GM23338 (cell line): ENCODE measurements around the gene FCGR1A. TPM values are rescaled to one million over a fixed set of nuclear protein-coding genes. Genes with fewer than 3 reads are reported as not detected.
"Not testable (repeated sequence)": the region's sequence is repeated elsewhere in the genome, so short reads cannot be mapped to it uniquely, and the experiment has no call there.

ENCODE experiments used
- ATAC-seq: fragments of 200-7000 bp; cut with Tn5 transposase; 3 replicates; pipeline ENCODE4 v1.9.1; 2020
- DNase-seq: peaks from one replicate; pipeline ENCODE4 v3.0.0-alpha.2; 2015; ENCODE audit warnings: low spot score
- H2AFZ ChIP-seq: fragments of 200-600 bp; sonication (generic); 2 replicates; pipeline ENCODE4 v1.8.0; 2016; ENCODE audit warnings: antibody characterized with exemption, mild to moderate bottlenecking, moderate library complexity
- H3F3A ChIP-seq: fragments of 200-600 bp; sonication (generic); replicated peaks from 2 replicates; pipeline ENCODE4 v1.8.0; 2017; ENCODE audit warnings: antibody characterized with exemption, mixed run types, low read depth
- H3K27ac ChIP-seq: fragments of 200-600 bp; sonication (generic); 2 replicates; pipeline ENCODE4 v1.6.1; 2016; ENCODE audit warnings: low read depth
- H3K27me3 ChIP-seq: fragments of 200-600 bp; sonication (generic); 2 replicates; pipeline ENCODE4 v1.8.0; 2016; ENCODE audit warnings: mild to moderate bottlenecking, mixed run types, moderate library complexity; ENCODE audit not compliant: insufficient read depth
- H3K36me3 ChIP-seq: fragments of 200-600 bp; sonication (generic); 2 replicates; pipeline ENCODE4 v1.8.0; 2016; ENCODE audit warnings: mild to moderate bottlenecking; ENCODE audit not compliant: insufficient read depth
- H3K4me1 ChIP-seq: fragments of 200-600 bp; sonication (generic); 2 replicates; pipeline ENCODE4 v1.8.0; 2016; ENCODE audit warnings: mild to moderate bottlenecking, moderate library complexity; ENCODE audit not compliant: insufficient read depth
- H3K4me2 ChIP-seq: fragments of 200-600 bp; sonication (generic); 2 replicates; pipeline ENCODE4 v1.7.1; 2017; ENCODE audit warnings: mixed run types
- H3K4me3 ChIP-seq: fragments of 200-600 bp; sonication (generic); 2 replicates; pipeline ENCODE4 v1.6.1; 2016; ENCODE audit warnings: mixed run types
- H3K79me2 ChIP-seq: fragments of 200-600 bp; sonication (generic); replicated peaks from 2 replicates; pipeline ENCODE4 v1.8.0; 2017; ENCODE audit warnings: mild to moderate bottlenecking; ENCODE audit not compliant: insufficient read depth
- H3K9me2 ChIP-seq: fragments of 200-600 bp; sonication (generic); 2 replicates; pipeline ENCODE4 v1.8.0; 2017; ENCODE audit not compliant: insufficient read depth
- H4K20me1 ChIP-seq: fragments of 200-600 bp; sonication (generic); replicated peaks from 2 replicates; pipeline ENCODE4 v1.8.0; 2017; ENCODE audit warnings: mild to moderate bottlenecking; ENCODE audit not compliant: insufficient read depth
- H3K27ac Mint-ChIP-seq: 2 replicates; pipeline ENCODE4 v1.8.0; 2020; ENCODE audit warnings: inconsistent platforms, mild to moderate bottlenecking, moderate library complexity, mixed read lengths
- H3K27me3 Mint-ChIP-seq: 3 replicates; pipeline ENCODE4 v1.8.0; 2022; ENCODE audit warnings: low read depth, mild to moderate bottlenecking, moderate library complexity, mixed read lengths, inconsistent platforms; ENCODE audit not compliant: insufficient read depth, poor library complexity
- H3K36me3 Mint-ChIP-seq: 3 replicates; pipeline ENCODE4 v1.8.0; 2021; ENCODE audit warnings: low read depth, mild to moderate bottlenecking, inconsistent platforms, moderate library complexity, mixed read lengths
- H3K4me1 Mint-ChIP-seq: 3 replicates; pipeline ENCODE4 v1.8.0; 2020; ENCODE audit warnings: mild to moderate bottlenecking, inconsistent platforms, mixed read lengths
- H3K4me3 Mint-ChIP-seq: 3 replicates; pipeline ENCODE4 v1.8.0; 2021; ENCODE audit warnings: moderate library complexity, mild to moderate bottlenecking, inconsistent platforms, mixed read lengths
- H3K9me3 Mint-ChIP-seq: 3 replicates; pipeline ENCODE4 v1.8.0; 2020; ENCODE audit warnings: moderate library complexity, mild to moderate bottlenecking, inconsistent platforms, mixed read lengths
- CTCF ChIP-seq, 2 experiments: fragments of 200-600 bp in 1 of 2; sonication (generic) in 1 of 2; conservative IDR thresholded peaks; 2 replicates each; pipeline versions ENCODE4 v1.5.1 to v1.6.1; 2016 to 2017; ENCODE audit warnings: antibody characterized with exemption in 2 of 2, low read depth in 2 of 2, mild to moderate bottlenecking in 2 of 2, moderate library complexity in 1 of 2
- polyA plus RNA-seq: library from polyadenylated mRNA; unstranded; fragments of >200 nt; fragmentation: Nextera tagmentation; extraction: Ambion mirVana; gene quantifications from 2 replicates; pipeline ENCODE4 v1.2.1, GENCODE V29; 2016
- total RNA-seq: library from RNA; depleted of rRNA; stranded (reverse); fragments of >200 nt; shearing (Covaris generic); gene quantifications from 2 replicates; pipeline ENCODE4 v1.2.3, GENCODE V29; 2014

FCGR1A gene
- total and polyA plus RNA-seq, 2 experiments from 2014 or later = not detected

- H3K36me3 Mint-ChIP-seq, H3K4me3 ChIP-seq, H3K27ac ChIP-seq, DNase-seq, H3K27me3 Mint-ChIP-seq, H3K4me2 ChIP-seq, H3K9me3 Mint-ChIP-seq, H3K27ac Mint-ChIP-seq, H3K79me2 ChIP-seq, H3K4me1 ChIP-seq, H3K36me3 ChIP-seq, ATAC-seq, H2AFZ ChIP-seq, H3K9me2 ChIP-seq, H3F3A ChIP-seq, H3K27me3 ChIP-seq, H3K4me3 Mint-ChIP-seq, H4K20me1 ChIP-seq: not testable (repeated sequence)
- peaks cover 12% of the 10 kb centered on the region; the same call in 2 of the 3 replicates for H3K4me1 Mint-ChIP-seq
Observed at GRCh38 chr1:149771653-149772425, 10.7 kb upstream of the FCGR1A start.

- not testable (repeated sequence) for H4K20me1 ChIP-seq, H3K4me3 Mint-ChIP-seq, H3K4me3 ChIP-seq, H2AFZ ChIP-seq, H3K27ac Mint-ChIP-seq, H3K27ac ChIP-seq, H3K27me3 Mint-ChIP-seq, H3K79me2 ChIP-seq, H3K36me3 Mint-ChIP-seq, H3K27me3 ChIP-seq, H3K9me2 ChIP-seq, H3K4me1 ChIP-seq, H3K36me3 ChIP-seq, H3K9me3 Mint-ChIP-seq, H3F3A ChIP-seq
- H3K4me1 Mint-ChIP-seq = peaks cover 12% of the 10 kb centered on the region
- DNase-seq (peak; percentile 37), ATAC-seq (peak; percentile 72)
- H3K4me2 ChIP-seq = peak overlapping the region; percentile 65
Observed at GRCh38 chr1:149775510-149776147, 6.9 kb upstream of the FCGR1A start.

- not testable (repeated sequence) for H3K27ac ChIP-seq, H3K27me3 ChIP-seq, H3K79me2 ChIP-seq, H3K9me3 Mint-ChIP-seq, H3K4me2 ChIP-seq, H3K27ac Mint-ChIP-seq, DNase-seq, H3K27me3 Mint-ChIP-seq, H3K9me2 ChIP-seq, H4K20me1 ChIP-seq, H2AFZ ChIP-seq, H3K4me3 ChIP-seq, H3K36me3 Mint-ChIP-seq, H3K36me3 ChIP-seq, H3K4me3 Mint-ChIP-seq, H3F3A ChIP-seq, H3K4me1 ChIP-seq
- TF ChIP-seq CTCF (conservative IDR thresholded peaks at IDR 0.05; ENCODE audit: low read depth in 2 of 2) = 0 out of 4 replicates have a peak, but pooled peaks of 1 of the 2 experiments have one; percentile 6
- peaks cover 14% of the 10 kb centered on the region for H3K4me1 Mint-ChIP-seq
- peak; percentile 19; the same call in 1 of the 3 replicates for ATAC-seq
Observed at GRCh38 chr1:149777084-149777483, 5.4 kb upstream of the FCGR1A start.

GRCh38 chr1:149778313-149778712 is 4.2 kb upstream of the FCGR1A start:
- H3K9me2 ChIP-seq, H3F3A ChIP-seq, H3K27me3 ChIP-seq, H3K4me3 ChIP-seq, DNase-seq, H3K36me3 Mint-ChIP-seq, H3K27ac ChIP-seq, H3K4me2 ChIP-seq, ATAC-seq, H3K27me3 Mint-ChIP-seq, H3K9me3 Mint-ChIP-seq, H3K27ac Mint-ChIP-seq, H3K4me3 Mint-ChIP-seq, H3K36me3 ChIP-seq, H3K4me1 ChIP-seq, H2AFZ ChIP-seq, H3K79me2 ChIP-seq, H4K20me1 ChIP-seq: not testable (repeated sequence)
- H3K4me1 Mint-ChIP-seq = peaks cover 14% of the 10 kb centered on the region

GRCh38 chr1:149781413-149781984 is 995 bp upstream of the FCGR1A start:
- not testable (repeated sequence) for H3K4me3 Mint-ChIP-seq, H3K36me3 Mint-ChIP-seq, ATAC-seq

More at GRCh38 chr1:149781413-149781984, 995 bp upstream of the FCGR1A start:
- not testable (repeated sequence) for H3F3A ChIP-seq, H3K4me2 ChIP-seq, H3K9me2 ChIP-seq, H3K4me1 ChIP-seq, H3K36me3 ChIP-seq, H4K20me1 ChIP-seq, H3K27me3 Mint-ChIP-seq, H3K27ac Mint-ChIP-seq, H3K4me1 Mint-ChIP-seq, DNase-seq, H3K4me3 ChIP-seq, H3K9me3 Mint-ChIP-seq, H3K27me3 ChIP-seq, H3K79me2 ChIP-seq, H2AFZ ChIP-seq, H3K27ac ChIP-seq
